HL-60 (cell line): ENCODE data around the gene GNG3.
A peak's percentile ranks its signal among the peaks of the same experiment; 100 is the strongest.

ENCODE experiments used
- DNase-seq, 2 experiments: peaks; one replicate each; pipeline ENCODE4 v3.0.0-alpha.2; 2010 to 2020; ENCODE audit warnings: low read depth in 1 of 2, low spot score in 1 of 2
- H3K27ac ChIP-seq: fragments of 250-450 bp; sonication (Bioruptor Pico); replicated peaks from 2 replicates; pipeline ENCODE4 v1.5.1; 2020; ENCODE audit warnings: mild to moderate bottlenecking, moderate library complexity
- H3K27me3 ChIP-seq: fragments of 250-450 bp; sonication (Bioruptor Pico); 2 replicates; pipeline ENCODE4 v1.5.1; 2021; ENCODE audit warnings: mild to moderate bottlenecking, moderate library complexity; ENCODE audit not compliant: insufficient read depth, poor library complexity, severe bottlenecking
- H3K4me3 ChIP-seq: replicated peaks from 2 replicates; pipeline ENCODE4 v1.5.1; 2011; ENCODE audit warnings: mild to moderate bottlenecking, control low read depth, low read length; ENCODE audit not compliant: insufficient read depth
- GABPA ChIP-seq: IDR thresholded peaks from 2 replicates; pipeline ENCODE4 v1.6.1; 2012; ENCODE audit warnings: low read depth
- POLR2AphosphoS5 ChIP-seq: IDR thresholded peaks from 2 replicates; pipeline ENCODE4 v1.6.1; 2012; ENCODE audit warnings: low read depth
- REST ChIP-seq: IDR thresholded peaks from 2 replicates; pipeline ENCODE4 v1.6.1; 2012; ENCODE audit warnings: low read depth; ENCODE audit not compliant: insufficient replicate concordance
- SPI1 ChIP-seq: IDR thresholded peaks from 2 replicates; pipeline ENCODE4 v1.6.1; 2012; ENCODE audit warnings: low read depth, mild to moderate bottlenecking, borderline replicate concordance
- long read RNA-seq: library from polyadenylated mRNA; unstranded; transcript quantifications from one replicate; pipeline ENCODE4 v2.0.0, GENCODE V29; 2020
- TF ChIP-seq, protein P1 (sequence below): IDR thresholded peaks from one replicate; pipeline ENCODE4 v1.5.1; 2011; ENCODE audit warnings: low read length, control low read depth, inconsistent platforms; ENCODE audit not compliant: insufficient read depth

GNG3 gene
- long read RNA-seq = 0 reads

DNA sequence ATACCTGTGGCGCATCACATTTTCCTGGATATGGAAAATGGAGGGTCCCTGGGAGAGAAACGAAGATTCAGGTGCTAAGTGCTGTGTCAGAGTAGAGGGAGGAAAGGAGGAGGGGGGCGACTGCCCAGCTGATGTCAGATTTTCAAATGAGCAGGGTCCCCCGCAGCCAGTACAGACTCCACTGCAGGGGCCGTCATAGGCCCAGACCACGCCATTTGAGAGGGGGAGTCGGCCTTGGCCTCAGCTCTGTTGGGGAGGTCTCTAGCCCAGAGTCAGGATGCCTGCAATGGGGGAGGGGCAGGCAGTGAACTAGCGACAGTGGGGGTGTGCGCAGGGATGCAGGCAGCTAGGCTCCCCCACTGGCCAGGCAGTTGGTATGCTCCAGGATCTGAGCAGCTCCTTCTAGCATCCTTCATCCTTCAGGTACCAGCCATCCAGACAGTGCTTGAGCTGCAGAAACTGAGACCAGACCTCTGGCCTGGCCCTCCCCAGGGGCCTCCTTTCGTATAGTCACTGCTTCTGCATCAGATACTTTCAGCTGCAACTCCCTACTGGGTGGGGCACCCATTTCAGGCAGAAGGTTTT lies at the start of gene GNG3, which contains the start of gene BSCL2:
GNG3 (plus strand) TSS at position 400 of the 585 bp plus-strand sequence. CDS start 620 bp downstream, outside the sequence.
BSCL2 (minus strand) TSS at position 148 of the 585 bp plus-strand sequence. CDS start 229 bp downstream, outside the sequence.
- no peak within 1 kb of the TSS for H3K27ac ChIP-seq
- DNase-seq = no peak
- TF ChIP-seq POLR2AphosphoS5 (no peak), REST (no peak), GABPA (no peak)

DNA sequence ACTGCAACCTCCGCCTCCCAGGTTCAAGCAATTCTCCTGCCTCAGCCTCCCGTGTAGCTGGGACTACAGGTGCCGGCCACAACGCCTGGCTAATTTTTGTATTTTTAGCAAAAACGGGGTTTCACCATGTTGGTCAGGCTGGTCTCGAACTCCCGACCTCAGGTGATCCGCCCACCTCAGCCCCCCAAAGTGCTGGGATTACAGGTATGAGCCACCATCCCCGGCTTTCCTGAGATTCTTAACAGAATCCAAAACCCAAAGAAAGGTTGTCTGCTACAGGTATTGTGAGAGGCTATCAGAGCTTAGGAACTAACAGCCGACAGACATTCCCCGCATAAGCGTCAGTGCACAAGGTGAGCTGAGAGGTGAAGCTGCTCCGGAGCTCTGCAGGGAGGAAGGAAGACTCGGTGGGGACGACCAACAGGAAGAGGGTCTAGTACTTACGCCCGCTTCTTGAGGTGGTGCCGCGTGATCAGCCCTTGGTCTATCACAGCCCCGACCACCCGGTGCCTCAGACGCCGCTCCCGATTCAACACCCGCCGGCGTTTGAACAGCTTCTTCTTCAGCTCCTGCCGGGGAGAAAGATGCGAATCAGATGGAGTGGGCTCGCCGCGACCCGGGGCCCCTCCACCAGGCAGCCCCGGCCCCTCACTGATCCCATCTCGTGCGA lies 42.9 kb upstream of the GNG3 start:
- H3K4me3 ChIP-seq = peak overlapping the region; percentile 72
- DNase-seq = peak in 1 of 2 experiments; percentile 53
- TF ChIP-seq POLR2AphosphoS5 (no peak), SPI1 (no peak), REST (no peak), GABPA (no peak)
- TF ChIP-seq, protein P1, sequence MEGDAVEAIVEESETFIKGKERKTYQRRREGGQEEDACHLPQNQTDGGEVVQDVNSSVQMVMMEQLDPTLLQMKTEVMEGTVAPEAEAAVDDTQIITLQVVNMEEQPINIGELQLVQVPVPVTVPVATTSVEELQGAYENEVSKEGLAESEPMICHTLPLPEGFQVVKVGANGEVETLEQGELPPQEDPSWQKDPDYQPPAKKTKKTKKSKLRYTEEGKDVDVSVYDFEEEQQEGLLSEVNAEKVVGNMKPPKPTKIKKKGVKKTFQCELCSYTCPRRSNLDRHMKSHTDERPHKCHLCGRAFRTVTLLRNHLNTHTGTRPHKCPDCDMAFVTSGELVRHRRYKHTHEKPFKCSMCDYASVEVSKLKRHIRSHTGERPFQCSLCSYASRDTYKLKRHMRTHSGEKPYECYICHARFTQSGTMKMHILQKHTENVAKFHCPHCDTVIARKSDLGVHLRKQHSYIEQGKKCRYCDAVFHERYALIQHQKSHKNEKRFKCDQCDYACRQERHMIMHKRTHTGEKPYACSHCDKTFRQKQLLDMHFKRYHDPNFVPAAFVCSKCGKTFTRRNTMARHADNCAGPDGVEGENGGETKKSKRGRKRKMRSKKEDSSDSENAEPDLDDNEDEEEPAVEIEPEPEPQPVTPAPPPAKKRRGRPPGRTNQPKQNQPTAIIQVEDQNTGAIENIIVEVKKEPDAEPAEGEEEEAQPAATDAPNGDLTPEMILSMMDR = no peak
- H3K27ac ChIP-seq = peak overlapping the region; percentile 78
- no peaks in the 10 kb centered on the region for H3K27me3 ChIP-seq

More for the DNA sequence above, at the start of gene GNG3, which contains the start of gene BSCL2:
- H3K27me3 ChIP-seq = no peaks in the 10 kb centered on the region
- peak within 1 kb of the TSS; percentile 24 for H3K4me3 ChIP-seq

DNA sequence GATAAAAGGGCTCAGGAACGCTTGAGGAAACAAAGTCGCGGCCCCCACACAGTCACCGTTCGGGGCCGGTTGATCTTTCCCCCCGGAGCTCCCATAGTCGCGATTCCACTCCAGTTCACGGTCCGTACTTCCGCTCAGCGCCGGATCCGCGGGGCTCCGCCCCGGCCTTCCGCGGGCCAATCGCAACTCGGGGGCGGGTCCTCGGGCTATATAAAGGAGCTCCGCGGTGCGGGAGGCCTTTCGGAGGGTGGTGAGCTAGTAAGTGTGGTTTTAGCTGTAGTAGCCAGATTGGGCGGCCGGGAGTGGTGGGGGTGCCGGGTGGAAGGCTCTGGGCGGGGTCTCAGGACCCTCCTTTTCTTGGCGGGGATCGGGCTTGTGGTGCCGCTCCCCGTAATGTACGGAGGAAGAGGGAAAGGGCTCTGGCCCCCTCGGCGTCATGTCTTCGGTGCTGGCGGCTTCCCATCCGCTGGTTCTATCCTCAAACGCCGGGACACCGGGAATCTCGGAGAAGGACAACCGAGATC lies 42.3 kb upstream of the GNG3 start, which contains the start of the genes C11orf98 and CSKMT:
C11orf98 (minus strand) TSS at position 136 of the 524 bp plus-strand sequence; CDS start at position 95, 41 bp downstream.
CSKMT (plus strand) TSS at position 238 of the 524 bp plus-strand sequence. CDS start 568 bp downstream, outside the sequence.
- peak; percentile 90 to 96 for DNase-seq
- no peaks in the 10 kb centered on the region for H3K27me3 ChIP-seq
- peak; percentile 99 for TF ChIP-seq POLR2AphosphoS5
- TF ChIP-seq SPI1 = peak; percentile 58; the same call in 1 of the 2 replicates
- TF ChIP-seq, protein P1 = no peak
- peak; percentile 64; the same call in 1 of the 2 replicates for TF ChIP-seq GABPA
- peak; percentile 77 for TF ChIP-seq REST
- H3K4me3 ChIP-seq = peak within 1 kb of the TSS; percentile 72
- peak within 1 kb of the TSS; percentile 78 for H3K27ac ChIP-seq
